LNCaP clone FGC (cell line): Measurements from ENCODE around the gene SLAMF6.
A peak's percentile ranks its signal among the peaks of the same experiment; 100 is the strongest.

ENCODE experiments used
- DNase-seq: peaks from one replicate; pipeline ENCODE4 v3.0.0-alpha.2; 2011; ENCODE audit warnings: low read depth
- H3K4me3 ChIP-seq: 2 replicates; pipeline ENCODE4 v1.5.1; 2011; ENCODE audit warnings: mild to moderate bottlenecking, low read depth, low read length, control low read depth
- TF ChIP-seq, protein P1 (sequence below): IDR thresholded peaks from 2 replicates; pipeline ENCODE4 v1.5.1; 2012; ENCODE audit warnings: mild to moderate bottlenecking; ENCODE audit not compliant: control insufficient read depth, insufficient read depth; ENCODE audit errors: extremely low read depth

SLAMF6 gene

DNA sequence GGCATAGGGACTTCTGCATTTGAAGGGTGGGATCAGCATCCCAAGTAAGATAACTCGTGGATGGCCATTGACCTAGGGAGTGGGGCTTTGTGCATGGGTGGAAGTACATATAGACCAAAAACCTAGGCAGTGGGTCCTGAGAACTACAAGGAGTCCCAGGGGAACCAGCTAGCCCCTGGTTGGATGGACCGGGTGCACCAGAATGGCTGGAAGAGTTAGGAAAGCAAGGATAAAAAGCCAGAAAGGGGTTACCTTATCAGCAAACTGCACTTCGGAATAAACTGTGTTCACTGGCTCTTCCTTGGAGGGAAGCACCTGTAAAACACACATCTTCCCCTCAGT lies 26.6 kb upstream of the SLAMF6 start:
- no peak for DNase-seq
- TF ChIP-seq, protein P1, sequence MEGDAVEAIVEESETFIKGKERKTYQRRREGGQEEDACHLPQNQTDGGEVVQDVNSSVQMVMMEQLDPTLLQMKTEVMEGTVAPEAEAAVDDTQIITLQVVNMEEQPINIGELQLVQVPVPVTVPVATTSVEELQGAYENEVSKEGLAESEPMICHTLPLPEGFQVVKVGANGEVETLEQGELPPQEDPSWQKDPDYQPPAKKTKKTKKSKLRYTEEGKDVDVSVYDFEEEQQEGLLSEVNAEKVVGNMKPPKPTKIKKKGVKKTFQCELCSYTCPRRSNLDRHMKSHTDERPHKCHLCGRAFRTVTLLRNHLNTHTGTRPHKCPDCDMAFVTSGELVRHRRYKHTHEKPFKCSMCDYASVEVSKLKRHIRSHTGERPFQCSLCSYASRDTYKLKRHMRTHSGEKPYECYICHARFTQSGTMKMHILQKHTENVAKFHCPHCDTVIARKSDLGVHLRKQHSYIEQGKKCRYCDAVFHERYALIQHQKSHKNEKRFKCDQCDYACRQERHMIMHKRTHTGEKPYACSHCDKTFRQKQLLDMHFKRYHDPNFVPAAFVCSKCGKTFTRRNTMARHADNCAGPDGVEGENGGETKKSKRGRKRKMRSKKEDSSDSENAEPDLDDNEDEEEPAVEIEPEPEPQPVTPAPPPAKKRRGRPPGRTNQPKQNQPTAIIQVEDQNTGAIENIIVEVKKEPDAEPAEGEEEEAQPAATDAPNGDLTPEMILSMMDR, result no peak
- H3K4me3 ChIP-seq, result no peak overlapping the region

DNA sequence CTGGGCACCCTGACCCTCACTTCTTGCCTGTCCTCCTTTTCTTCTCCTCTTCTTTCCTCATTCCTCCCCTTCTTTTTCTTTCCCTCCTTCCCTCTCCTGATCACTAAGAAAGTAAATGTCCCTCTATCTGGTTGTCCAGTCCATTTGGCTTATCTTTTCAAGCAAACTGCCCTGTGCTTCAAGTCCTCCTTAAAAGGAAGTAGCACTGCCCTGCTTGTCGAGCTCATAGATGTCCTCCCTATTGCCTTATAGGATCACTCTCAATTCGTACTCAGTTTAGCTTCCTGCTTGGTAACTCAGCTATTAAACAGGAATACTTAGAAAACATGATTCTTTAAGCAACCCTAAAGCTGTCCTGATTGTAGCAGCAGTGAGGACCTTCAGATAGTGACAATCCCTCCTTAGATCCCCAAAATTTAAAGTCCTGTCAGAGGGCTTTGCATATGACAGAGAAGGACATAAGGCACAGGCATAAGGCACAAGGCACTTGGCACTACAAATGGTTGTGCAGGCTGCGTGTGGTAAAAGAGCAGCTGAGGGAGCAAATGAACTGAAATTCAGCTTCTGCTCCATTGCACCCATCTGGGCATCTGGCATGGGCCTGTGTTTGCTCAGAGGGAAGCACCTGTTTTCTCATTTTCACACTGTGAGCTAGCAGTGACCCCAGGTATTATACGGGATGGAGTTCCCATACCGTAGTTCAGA lies 26.1 kb upstream of the SLAMF6 start:
- TF ChIP-seq, protein P1, result no peak
- H3K4me3 ChIP-seq, result no peak overlapping the region
- DNase-seq, result no peak

DNA sequence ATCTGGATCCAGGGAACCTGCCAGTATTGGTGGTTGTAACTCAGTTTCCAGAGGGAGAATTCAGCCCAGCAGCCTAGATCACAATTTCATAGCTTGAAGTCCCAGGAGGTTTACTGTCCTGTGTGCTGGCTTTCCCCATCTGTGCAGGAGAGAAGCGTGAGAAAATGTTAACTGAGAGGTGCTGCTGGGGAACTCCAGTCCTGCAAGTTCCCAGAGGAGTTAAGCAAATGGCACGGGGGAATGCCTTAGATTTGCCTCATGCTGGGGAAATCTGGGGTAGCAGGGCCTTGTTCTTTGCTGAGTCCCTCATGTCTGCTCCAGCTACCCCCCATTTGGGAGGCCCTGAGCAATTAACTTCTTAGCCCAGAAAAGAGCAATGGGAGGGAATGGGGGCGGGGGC lies 25.1 kb upstream of the SLAMF6 start:
- DNase-seq, result no peak
- TF ChIP-seq, protein P1, result no peak
- H3K4me3 ChIP-seq, result no peak overlapping the region

DNA sequence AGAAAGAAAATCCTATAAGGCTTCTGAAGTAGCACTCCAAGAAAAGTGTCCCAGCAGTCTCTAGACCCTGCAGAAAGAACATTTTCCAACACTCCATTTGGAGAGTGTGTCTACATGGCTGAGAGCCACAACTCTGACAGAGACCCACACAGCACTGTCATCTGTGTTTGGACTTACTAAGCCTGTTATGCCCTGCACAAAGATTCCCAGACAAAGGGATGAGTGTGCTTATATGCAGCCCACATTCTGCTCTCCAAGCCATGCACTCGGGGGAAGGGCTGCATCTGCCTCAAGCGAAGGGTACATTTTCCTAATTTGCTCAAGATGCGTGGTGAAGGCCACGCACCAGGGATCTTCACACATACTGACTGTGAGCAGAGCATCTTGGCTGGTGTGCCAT lies 24.4 kb upstream of the SLAMF6 start:
- DNase-seq, result no peak
- TF ChIP-seq, protein P1, result no peak
- H3K4me3 ChIP-seq, result no peak overlapping the region

DNA sequence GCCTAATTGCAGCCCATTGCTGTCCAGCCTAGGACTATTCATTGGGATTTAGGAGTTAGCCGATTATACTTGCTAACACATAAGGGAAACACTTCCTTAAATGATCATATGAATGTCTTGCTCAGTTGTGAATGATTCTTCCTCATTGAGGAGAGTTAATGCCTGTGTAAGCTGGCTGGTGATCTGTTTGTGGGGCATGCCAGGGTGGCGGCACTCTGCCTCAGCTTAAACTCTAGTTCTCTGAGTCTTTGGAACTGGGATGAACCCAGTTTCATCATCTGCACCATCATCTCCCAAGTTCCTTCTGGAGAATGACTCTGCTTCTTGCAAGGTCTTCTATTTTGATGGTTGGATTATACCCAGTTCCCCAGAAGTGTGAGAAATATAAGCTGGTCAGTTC lies 23.9 kb upstream of the SLAMF6 start:
- TF ChIP-seq, protein P1, result no peak

DNA sequence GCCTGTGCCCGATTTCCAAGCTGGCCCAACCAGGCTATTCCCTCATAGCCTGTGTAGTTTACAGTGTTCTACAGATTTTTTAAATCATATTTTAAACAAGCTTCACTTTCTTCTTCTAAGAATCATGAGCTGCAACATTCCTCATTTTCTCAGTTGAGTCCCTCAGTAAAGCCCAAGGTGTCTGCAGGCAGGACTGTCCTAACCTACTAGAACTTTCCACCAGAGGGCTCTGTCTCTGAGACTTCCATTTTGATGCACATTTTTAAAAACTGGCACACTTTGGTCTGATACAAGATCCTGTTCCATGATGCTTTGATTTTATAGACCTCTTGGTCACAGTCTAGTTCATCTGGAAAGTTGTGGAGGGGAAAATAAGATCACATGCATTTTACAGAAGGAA lies 21.6 kb upstream of the SLAMF6 start:
- H3K4me3 ChIP-seq, result no peak overlapping the region
- TF ChIP-seq, protein P1, result peak; percentile 34; the same call in 1 of the 2 replicates
- no peak for DNase-seq

More for the DNA sequence above, 23.9 kb upstream of the SLAMF6 start:
- no peak overlapping the region for H3K4me3 ChIP-seq
- DNase-seq, result no peak
